Stimulated activated CD8-positive, alpha-beta memory T cell treated with anti-CD3 and anti-CD28 coated beads, Interleukin-7, amount 100 ng/mL, for 4 hours (primary cell): ENCODE measurements around the gene GGNBP2.

Experiments used
- DNase-seq, 2 donors: peaks; one replicate each; pipeline ENCODE4 v3.0.0-alpha.2; 2020; ENCODE audit warnings: low read depth in 2 of 2

Gene GGNBP2

DNA sequence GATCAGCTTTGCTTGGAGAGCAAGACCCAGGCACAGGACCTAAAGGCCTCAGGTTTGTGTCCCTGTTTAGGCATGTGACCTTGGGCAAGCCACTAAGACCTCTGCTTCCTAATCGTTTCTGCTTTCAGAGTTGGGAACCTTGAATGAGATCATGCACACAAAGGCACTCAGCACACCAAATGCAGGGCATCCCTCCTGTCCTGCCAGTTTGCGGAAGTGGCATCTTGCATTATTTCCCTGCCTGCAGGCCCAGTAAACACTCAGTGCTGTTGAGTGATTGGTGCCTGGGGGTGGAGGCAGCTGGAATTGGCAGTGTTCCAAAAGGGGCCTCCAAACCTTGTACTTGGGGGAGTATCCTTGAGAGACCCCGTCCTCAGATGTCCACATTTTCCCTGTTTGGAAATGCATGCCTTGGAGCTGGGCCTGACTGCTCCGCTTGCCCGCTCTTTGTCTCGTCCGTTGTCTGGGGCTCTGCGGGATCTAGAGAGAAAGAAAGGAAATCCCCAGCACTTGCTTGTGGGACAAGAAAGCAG is 85.3 kb downstream of the GGNBP2 start:
- DNase-seq = no peak

DNA sequence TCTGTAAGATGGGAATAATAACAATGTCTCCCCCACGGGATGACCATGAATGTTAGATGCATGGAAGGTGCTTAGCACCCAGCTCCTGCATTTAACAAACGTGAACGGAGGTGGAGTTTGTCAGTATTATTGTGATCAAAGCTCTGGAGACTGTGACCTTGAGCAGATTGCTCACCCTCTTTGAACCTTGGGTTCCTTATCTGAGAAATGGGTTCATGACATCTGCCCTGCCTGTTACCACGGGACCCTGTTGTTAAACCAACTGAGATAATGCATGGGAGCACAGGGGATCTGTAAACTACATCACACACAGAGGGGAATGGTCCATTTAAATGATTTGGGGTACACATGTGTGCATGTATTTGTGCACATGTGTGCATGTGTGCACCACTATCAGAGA is 86.3 kb downstream of the GGNBP2 start:
- no peak for DNase-seq

DNA sequence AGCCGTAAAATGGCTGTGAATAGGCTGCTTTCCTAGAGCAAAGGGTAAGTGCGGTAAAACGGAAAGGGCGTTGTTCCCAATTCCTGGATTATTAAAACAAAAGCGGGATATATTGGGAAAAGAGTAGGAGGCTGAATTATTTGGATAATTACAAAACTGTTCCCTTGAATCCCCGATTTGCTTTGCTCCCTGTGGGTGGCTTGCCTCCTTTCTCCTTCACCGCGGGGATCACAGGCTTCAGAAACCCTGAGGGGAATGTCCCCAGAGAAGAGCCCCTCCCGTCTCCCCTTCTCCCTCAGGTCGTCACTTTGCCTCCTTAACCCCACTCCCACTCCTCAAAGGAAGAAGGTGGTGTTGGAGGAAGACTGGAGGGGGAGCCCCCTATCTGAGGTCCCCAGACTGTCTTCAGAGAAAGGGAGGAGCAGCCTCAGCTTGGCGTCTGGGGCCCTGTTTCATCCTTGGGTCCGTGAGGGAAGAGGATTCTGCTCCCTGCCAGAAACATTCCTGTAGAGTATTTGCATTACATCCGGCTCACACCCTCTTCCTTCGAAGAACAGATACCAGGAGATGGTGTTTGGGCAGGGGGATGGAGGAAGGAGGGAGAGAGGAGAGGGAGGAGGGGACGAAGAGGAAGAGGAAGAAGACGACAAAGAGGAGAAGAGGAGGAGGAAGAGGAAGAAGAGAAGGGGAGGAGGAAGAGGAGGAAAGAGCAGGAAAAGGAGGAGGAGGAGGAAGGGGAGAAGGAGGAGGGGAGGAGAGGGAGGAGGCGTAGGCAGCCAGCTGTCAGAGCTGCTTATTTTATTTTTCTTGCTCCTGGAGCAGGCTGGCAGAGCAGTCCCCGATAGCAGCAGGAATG is 88.4 kb downstream of the GGNBP2 start:
- no peak for DNase-seq
